Measurements from ENCODE around the gene SLC31A1.

Gene SLC31A1

GRCh38 chr9:113302792-113303418 is 81.6 kb downstream of the SLC31A1 start, which contains the start of gene RNF183:
Gene RNF183, minus strand, starts transcription at chr9:113303376. Its CDS starts 5,192 bp downstream, at chr9:113298184.
- DNase-seq (ENCODE audit: low read depth, low spot score): peak; percentile 30

GRCh38 chr9:113306566-113306965 is 85.2 kb downstream of the SLC31A1 start:
- DNase-seq (ENCODE audit: low read depth, low spot score): no peak

- DNase-seq (ENCODE audit: low read depth, low spot score): peak; percentile 60
Observed at GRCh38 chr9:113307396-113307975, 86.1 kb downstream of the SLC31A1 start.

GRCh38 chr9:113309204-113309813 is 88.0 kb downstream of the SLC31A1 start:
- DNase-seq (ENCODE audit: low read depth, low spot score): no peak

GRCh38 chr9:113310538-113310937 is 89.2 kb downstream of the SLC31A1 start:
- no peak for DNase-seq (ENCODE audit: low read depth, low spot score)

- DNase-seq (ENCODE audit: low read depth, low spot score): no peak
Observed at GRCh38 chr9:113311961-113312360, 90.6 kb downstream of the SLC31A1 start.

- no peak for DNase-seq (ENCODE audit: low read depth, low spot score)
Observed at GRCh38 chr9:113313261-113313660, 91.9 kb downstream of the SLC31A1 start.
